Loucy (cell line): Measurements from ENCODE around the gene PLIN5.

Experiments
- EZH2phosphoT487 ChIP-seq: fragments of 200-600 bp; IDR thresholded peaks from 2 replicates; pipeline ENCODE4 v1.6.1; 2018; ENCODE audit warnings: antibody characterized with exemption, mild to moderate bottlenecking, moderate library complexity, borderline replicate concordance
- TF ChIP-seq, protein P1 (sequence below): fragments of 200-600 bp; sonication (generic); conservative IDR thresholded peaks from 2 replicates; pipeline ENCODE4 v1.5.1; 2014; ENCODE audit warnings: mild to moderate bottlenecking, antibody characterized with exemption, low read length

DNA sequence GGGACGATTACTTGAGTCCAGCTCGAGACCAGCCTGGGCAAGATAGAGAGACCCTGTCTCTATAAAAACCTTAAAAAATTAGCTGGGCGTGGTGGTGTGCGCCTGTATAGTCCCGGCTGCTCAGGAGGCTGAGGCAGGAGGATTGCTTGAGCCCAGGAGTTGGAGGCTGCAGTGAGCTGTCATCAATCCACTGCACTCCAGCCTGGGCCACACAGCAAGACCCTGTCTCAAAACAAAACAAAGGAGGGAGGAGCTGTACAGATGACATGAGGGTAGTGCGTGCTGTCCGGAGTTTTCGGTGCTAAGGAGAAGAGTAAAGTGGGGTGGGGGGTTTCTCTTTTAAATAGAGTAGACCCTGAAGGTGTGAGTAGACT lies 40.3 kb downstream of the PLIN5 start:
- TF ChIP-seq, protein P1, sequence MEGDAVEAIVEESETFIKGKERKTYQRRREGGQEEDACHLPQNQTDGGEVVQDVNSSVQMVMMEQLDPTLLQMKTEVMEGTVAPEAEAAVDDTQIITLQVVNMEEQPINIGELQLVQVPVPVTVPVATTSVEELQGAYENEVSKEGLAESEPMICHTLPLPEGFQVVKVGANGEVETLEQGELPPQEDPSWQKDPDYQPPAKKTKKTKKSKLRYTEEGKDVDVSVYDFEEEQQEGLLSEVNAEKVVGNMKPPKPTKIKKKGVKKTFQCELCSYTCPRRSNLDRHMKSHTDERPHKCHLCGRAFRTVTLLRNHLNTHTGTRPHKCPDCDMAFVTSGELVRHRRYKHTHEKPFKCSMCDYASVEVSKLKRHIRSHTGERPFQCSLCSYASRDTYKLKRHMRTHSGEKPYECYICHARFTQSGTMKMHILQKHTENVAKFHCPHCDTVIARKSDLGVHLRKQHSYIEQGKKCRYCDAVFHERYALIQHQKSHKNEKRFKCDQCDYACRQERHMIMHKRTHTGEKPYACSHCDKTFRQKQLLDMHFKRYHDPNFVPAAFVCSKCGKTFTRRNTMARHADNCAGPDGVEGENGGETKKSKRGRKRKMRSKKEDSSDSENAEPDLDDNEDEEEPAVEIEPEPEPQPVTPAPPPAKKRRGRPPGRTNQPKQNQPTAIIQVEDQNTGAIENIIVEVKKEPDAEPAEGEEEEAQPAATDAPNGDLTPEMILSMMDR = no peak
- TF ChIP-seq EZH2phosphoT487 = no peak
